Testis (tissue), 2 donors: Measurements from ENCODE around the gene UBE2J1.

ENCODE experiments used
- POLR2A ChIP-seq: fragments of 450-650 bp; IDR thresholded peaks from one replicate; pipeline ENCODE4 v1.6.1; 2017; ENCODE audit warnings: antibody characterized with exemption, mild to moderate bottlenecking, moderate library complexity
- TF ChIP-seq, protein P1 (sequence below), 3 experiments: fragments of 450-650 bp in 2 of 3; fragments of 200-600 bp in 1 of 3; sonication (generic) in 1 of 3; IDR thresholded peaks; one replicate each; pipeline ENCODE4 v1.5.1; 2016 to 2019; ENCODE audit warnings: antibody characterized with exemption in 3 of 3, mild to moderate bottlenecking in 2 of 3, moderate library complexity in 1 of 3

DNA sequence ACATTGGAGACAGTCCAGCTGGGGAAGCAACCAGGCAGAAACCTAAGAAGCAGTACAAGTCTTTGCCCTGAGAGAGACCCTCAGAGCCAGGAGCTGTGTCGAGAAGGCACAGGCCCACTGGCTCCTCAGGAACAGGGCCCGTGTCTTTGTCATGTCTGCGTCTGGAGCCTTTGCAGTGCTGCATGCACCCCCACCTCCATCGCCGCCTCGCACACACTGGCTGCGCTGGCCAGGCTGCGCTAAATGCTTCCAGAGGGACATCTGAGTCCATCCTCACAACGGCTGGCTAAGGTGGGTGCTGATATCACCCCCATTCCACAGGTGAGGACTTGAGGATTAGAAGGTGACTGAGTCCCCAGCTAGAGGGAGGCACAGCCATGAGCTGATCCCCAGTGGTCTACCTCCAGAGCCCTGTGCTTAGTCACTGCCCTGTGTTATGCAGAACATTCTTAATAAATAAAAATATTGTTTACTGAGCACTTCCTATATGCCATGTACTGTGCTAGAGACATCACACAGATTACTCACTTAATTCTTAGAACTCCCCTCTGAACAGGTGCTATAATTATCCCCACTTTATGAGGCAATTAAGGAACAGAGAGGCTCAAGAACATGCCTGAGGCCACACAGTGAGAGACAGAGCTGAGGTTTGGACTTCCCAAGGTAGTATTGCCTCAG, 65.0 kb downstream of the UBE2J1 start:
- TF ChIP-seq, protein P1, sequence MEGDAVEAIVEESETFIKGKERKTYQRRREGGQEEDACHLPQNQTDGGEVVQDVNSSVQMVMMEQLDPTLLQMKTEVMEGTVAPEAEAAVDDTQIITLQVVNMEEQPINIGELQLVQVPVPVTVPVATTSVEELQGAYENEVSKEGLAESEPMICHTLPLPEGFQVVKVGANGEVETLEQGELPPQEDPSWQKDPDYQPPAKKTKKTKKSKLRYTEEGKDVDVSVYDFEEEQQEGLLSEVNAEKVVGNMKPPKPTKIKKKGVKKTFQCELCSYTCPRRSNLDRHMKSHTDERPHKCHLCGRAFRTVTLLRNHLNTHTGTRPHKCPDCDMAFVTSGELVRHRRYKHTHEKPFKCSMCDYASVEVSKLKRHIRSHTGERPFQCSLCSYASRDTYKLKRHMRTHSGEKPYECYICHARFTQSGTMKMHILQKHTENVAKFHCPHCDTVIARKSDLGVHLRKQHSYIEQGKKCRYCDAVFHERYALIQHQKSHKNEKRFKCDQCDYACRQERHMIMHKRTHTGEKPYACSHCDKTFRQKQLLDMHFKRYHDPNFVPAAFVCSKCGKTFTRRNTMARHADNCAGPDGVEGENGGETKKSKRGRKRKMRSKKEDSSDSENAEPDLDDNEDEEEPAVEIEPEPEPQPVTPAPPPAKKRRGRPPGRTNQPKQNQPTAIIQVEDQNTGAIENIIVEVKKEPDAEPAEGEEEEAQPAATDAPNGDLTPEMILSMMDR (IDR thresholded peaks at IDR 0.05), result no peak
- no peak for TF ChIP-seq POLR2A
